ENCODE data around the gene C10orf143.

DNA sequence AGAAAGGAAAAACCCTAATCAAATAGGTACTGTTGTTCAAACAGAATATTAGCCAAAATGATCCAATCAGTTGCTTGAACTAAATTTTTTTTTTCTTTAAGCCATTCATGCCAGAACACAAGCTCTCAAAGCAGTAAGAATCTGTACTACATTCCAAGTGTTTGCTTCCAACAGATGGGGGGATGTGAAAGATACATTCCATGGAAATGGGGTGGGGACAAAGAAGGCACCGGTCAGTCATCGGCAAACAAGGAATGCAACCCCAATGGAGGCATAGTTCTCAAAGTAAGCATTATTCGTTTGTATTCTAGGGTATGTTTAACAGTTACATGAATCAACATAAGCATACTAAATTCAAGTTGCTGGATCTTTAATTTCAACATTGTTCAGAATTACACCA, 32.5 kb downstream of the C10orf143 start:
- TF ChIP-seq, protein P1, sequence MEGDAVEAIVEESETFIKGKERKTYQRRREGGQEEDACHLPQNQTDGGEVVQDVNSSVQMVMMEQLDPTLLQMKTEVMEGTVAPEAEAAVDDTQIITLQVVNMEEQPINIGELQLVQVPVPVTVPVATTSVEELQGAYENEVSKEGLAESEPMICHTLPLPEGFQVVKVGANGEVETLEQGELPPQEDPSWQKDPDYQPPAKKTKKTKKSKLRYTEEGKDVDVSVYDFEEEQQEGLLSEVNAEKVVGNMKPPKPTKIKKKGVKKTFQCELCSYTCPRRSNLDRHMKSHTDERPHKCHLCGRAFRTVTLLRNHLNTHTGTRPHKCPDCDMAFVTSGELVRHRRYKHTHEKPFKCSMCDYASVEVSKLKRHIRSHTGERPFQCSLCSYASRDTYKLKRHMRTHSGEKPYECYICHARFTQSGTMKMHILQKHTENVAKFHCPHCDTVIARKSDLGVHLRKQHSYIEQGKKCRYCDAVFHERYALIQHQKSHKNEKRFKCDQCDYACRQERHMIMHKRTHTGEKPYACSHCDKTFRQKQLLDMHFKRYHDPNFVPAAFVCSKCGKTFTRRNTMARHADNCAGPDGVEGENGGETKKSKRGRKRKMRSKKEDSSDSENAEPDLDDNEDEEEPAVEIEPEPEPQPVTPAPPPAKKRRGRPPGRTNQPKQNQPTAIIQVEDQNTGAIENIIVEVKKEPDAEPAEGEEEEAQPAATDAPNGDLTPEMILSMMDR (IDR thresholded peaks at IDR 0.05; ENCODE audit: low read length), result no peak
- TF ChIP-seq EZH2 (IDR thresholded peaks at IDR 0.05; ENCODE audit: borderline replicate concordance, low read length), result no peak
